SKM-1 treated with dmso at 0.1 percent for 144 hours (cell line): ENCODE data around the gene ARFGEF3.
"Not testable (repeated sequence)": the region's sequence is repeated elsewhere in the genome, so short reads cannot be mapped to it uniquely, and the experiment has no call there.

Source experiments
- DNase-seq: peaks from one replicate; lab custom pipeline; 2025; ENCODE audit not compliant: unreplicated experiment; lab: John Stamatoyannopoulos, UW

The ARFGEF3 gene

GRCh38 chr6:138212530-138212929 lies 50.8 kb downstream of the ARFGEF3 start:
- DNase-seq = not testable (repeated sequence)

- DNase-seq = no peak
Measured at GRCh38 chr6:138215093-138215782, 53.5 kb downstream of the ARFGEF3 start.

GRCh38 chr6:138218449-138218848 lies 56.7 kb downstream of the ARFGEF3 start, which contains the start of gene PBOV1:
Gene PBOV1 (minus strand): TSS chr6:138218491. CDS start chr6:138218395, 96 bp downstream.
- no peak for DNase-seq

GRCh38 chr6:138219398-138219797 lies 57.7 kb downstream of the ARFGEF3 start:
- no peak for DNase-seq

DNA sequence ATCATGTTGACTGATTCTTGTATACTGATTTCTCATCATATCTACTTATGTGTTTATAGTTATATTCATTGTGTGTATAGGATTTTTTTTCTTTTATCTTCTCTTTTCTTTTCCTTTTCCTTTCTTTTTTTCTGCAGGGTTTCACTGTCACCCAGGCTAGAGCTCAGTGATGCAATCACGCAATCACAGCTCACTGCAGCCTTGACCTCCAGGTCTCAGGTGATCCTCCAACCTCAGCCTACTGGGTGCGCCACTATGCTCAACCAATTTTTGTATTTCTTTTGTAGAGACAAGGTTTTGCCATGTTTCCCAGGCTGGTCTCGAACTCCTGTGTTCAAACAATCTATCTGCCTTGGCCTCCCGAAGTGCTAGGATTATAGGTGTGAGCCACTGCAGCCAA lies 58.2 kb downstream of the ARFGEF3 start:
- DNase-seq = no peak

DNA sequence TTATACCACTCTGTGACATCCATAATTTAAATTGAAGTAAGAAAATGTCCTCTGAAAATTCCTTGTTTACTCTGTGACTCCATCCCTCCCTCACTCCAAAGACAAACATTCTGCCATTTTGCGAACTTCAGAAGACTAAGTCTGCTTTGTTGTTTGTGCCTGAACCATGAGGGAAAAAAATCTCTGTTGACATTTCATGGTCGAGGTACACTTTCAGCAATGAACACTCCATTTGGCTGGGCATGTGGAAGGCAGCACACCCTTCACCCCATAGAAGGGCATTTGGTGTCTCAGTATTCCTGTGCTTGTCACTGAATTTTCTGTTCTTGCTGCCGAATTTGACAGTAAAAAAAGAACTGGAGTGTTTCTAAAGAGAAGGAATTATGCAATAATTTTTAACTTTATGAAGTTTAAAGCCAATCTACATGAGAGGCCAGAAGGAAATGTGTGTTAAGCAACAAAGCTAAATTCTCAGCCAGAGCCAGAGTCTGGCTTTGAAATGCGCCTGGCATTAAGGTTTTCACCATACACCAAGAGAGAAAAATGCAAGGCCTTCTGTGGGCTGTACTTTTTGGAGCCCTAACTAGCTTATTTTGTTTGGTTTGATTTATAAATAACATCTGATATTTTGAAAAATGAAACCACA lies 61.3 kb downstream of the ARFGEF3 start:
- no peak for DNase-seq

- no peak for DNase-seq
Measured at GRCh38 chr6:138225953-138226352, 64.2 kb downstream of the ARFGEF3 start.

DNA sequence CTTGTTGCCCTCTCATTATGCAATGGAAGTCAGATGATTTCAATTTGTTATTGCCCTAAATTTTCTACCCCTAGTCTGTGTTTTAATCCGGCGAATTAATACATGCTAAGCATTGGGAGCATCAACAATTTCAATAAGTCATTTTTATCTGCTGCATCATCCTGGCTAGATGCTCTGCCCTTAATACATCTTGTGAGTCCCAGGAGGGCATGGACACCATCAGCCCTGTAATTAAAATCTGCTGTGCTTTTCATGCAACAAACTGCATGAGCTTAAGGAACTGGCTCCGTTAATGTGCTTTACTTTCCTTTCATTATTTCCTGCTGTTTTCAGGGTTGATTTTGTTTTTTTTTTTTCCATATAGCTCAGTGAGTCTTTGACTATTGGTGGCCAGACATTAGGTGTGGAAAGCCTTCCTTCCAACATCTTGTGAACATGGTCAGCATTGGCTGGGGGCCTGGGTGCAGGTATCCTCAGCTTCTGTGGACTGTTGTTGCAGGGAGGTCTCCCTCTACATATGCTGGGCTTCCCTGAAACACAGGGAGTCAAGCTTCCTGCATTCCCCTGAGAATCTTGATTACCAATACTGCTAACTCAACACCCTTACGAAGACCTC lies 65.1 kb downstream of the ARFGEF3 start:
- DNase-seq = no peak

- no peak for DNase-seq
Measured at GRCh38 chr6:138227316-138227781, 65.6 kb downstream of the ARFGEF3 start.

DNA sequence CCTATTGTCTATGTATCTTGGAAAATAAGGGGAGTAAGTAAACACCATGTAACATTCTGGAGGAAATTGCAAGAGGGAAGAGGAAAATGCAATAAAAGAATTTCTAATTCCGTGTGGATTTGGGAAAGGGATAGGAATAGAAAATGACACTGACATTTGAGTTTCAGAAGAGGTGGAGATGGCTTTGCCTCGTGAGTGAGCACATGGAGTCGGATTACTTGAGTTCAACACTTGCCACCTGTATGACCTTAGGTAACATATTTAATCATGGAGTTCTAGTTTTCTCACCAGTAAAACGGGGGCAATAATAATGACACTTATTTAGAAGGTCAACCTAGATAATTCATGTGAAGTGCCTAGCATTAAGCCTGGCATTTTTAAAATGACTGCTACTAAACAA lies 67.3 kb downstream of the ARFGEF3 start:
- no peak for DNase-seq

DNA sequence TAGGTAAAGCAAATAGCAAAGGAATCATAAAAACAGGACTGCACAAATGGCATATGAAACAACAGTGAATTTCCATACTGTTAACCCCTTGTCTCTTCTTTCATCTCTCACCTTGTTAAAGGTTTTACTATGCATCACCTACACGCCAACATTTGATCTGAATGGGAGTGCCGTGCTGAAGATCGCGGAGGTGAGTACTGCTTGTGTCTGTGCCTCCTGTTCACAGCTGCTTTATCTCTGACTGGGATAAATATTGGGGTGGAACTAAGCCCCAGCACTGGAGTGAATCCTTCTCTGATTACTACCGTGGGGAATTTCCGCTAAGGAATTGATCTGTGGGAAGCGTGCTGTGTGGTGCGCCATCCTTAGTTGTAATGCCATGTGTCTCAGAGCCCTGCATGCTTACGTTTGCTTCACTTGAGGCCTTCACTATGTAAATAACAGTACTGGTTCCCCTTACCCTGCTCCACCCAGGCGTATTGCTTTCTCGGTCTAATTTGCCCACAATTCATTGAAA lies 68.0 kb downstream of the ARFGEF3 start:
- DNase-seq = no peak

GRCh38 chr6:138230221-138230620 lies 68.5 kb downstream of the ARFGEF3 start:
- DNase-seq = no peak

- no peak for DNase-seq
Measured at GRCh38 chr6:138230759-138231380, 69.1 kb downstream of the ARFGEF3 start.

GRCh38 chr6:138231381-138231886 lies 69.7 kb downstream of the ARFGEF3 start:
- no peak for DNase-seq

DNA sequence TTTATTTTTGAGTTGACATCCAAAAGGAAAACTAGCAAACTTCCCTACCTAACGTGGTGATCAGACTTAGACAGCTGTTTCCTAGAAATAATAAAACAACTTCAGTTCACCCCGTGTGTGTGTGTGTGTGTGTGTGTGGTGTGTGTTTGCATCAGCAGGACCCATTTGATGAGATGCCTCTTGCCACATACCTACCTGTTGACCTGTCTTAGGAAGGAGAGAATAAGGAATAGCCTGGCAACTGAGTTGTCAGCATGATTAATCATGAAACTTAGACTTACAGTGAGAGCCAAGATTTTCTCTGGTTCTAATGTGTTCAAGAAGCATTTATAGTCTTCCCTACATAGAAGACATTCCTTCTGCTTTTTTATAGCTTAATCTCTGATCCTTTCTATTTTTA lies 72.6 kb downstream of the ARFGEF3 start:
- DNase-seq = no peak

GRCh38 chr6:138235205-138235604 lies 73.5 kb downstream of the ARFGEF3 start:
- no peak for DNase-seq

DNA sequence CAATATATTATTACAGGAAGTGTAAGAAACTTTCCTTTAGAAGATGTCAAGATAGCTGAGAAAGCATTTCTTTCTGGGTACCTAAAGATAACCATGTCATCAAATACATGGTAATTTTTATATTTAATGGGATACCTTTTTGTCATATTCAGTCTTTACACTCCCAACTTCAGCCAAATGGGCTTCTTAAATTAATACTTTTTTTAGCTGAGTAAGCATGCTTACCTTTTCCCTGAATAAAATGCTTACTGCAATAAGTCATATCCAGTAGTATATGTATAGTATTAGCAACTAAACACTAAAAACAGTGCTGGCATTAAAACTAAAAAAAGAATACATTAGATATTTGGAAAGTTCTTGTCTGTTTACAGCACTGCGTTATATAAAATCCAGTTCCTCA lies 74.0 kb downstream of the ARFGEF3 start:
- DNase-seq = no peak

GRCh38 chr6:138237463-138237862 lies 75.7 kb downstream of the ARFGEF3 start:
- DNase-seq = no peak

- DNase-seq = no peak
Measured at GRCh38 chr6:138238368-138238767, 76.6 kb downstream of the ARFGEF3 start.

DNA sequence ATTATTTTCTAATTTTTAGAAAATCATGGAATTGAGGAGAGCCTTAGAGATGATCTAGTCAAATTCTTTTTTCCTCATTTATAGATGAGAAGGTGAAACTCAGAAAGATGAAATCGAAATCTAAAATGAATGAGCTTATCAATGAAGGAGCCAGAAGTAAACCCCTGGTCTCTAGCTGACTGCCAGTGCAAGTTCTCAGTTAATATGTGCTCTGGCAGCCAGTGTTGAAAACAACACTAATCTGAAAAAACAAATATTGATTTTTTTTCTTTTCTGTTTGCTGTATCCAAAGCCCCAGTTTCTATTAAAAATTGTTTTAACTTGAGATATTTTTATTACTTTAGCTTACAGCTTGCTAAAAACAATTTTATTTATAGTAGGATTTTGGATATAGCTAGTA lies 78.0 kb downstream of the ARFGEF3 start:
- DNase-seq = no peak
